Activated CD4-positive, alpha-beta memory T cell treated with anti-CD3 and anti-CD28 coated beads for 36 hours (primary cell): Measurements from ENCODE around the gene CDRT4. TPM values are rescaled to one million over a fixed set of nuclear protein-coding genes. Genes with fewer than 3 reads are reported as not detected.

Experiments used
- CTCF ChIA-PET: fragments of 350-600 bp; sonication (Branson Sonifier 250); formaldehyde crosslinking; loops from one replicate; lab custom pipeline; 2021; ENCODE audit warnings: antibody characterized with exemption, inconsistent platforms; lab: Charles Lee
- POLR2A ChIA-PET: fragments of 350-600 bp; sonication (Branson Sonifier 250); formaldehyde crosslinking; loops from one replicate; lab custom pipeline; 2021; ENCODE audit warnings: antibody characterized with exemption; lab: Charles Lee
- DNase-seq: peaks from one replicate; pipeline ENCODE4 v3.0.0-alpha.2; 2020
- H3K27ac Mint-ChIP-seq: one replicate; pipeline ENCODE4 v1.8.0; 2021; ENCODE audit warnings: mixed read lengths
- H3K27me3 Mint-ChIP-seq: one replicate; pipeline ENCODE4 v1.8.0; 2021; ENCODE audit warnings: mixed read lengths
- H3K36me3 Mint-ChIP-seq: one replicate; pipeline ENCODE4 v1.8.0; 2021; ENCODE audit warnings: mixed read lengths
- H3K4me1 Mint-ChIP-seq: one replicate; pipeline ENCODE4 v1.8.0; 2021; ENCODE audit warnings: low read depth, mixed read lengths
- H3K4me3 Mint-ChIP-seq: one replicate; pipeline ENCODE4 v1.8.0; 2021; ENCODE audit warnings: mild to moderate bottlenecking, mixed read lengths
- H3K9me3 Mint-ChIP-seq: one replicate; pipeline ENCODE4 v1.8.0; 2021; ENCODE audit warnings: mixed read lengths
- intact Hi-C: fragments of 100-400 bp; cut with micrococcal nuclease; formaldehyde crosslinking; loops from one replicate; pipeline ENCODE4 v1.15.1; 2023
- total RNA-seq, 2 experiments: library from RNA; stranded (reverse); gene quantifications; one replicate each; pipeline ENCODE4 v1.2.3, GENCODE V29; 2021

CDRT4 gene
- 1 to 10 TPM; 5.7 to 6.8 TPM for total RNA-seq

GRCh38 chr17:15467592-15467991 is at the start of gene CDRT4:
Gene CDRT4, minus strand, starts transcription at chr17:15467621. Its CDS starts 27,383 bp downstream, at chr17:15440238.
- ChIA-PET CTCF (no interaction called here), POLR2A (no interaction called here)
- Mint-ChIP-seq H3K4me1 (no peaks in the 10 kb centered on the region), H3K9me3 (peaks cover 2% of the 10 kb centered on the region), H3K36me3 (no peaks in the 10 kb centered on the region), H3K27me3 (no peaks in the 10 kb centered on the region), H3K27ac (no peak within 1 kb of the TSS), H3K4me3 (no peak within 1 kb of the TSS)
- intact Hi-C loops = no loop called here
- no peak for DNase-seq

DNA sequence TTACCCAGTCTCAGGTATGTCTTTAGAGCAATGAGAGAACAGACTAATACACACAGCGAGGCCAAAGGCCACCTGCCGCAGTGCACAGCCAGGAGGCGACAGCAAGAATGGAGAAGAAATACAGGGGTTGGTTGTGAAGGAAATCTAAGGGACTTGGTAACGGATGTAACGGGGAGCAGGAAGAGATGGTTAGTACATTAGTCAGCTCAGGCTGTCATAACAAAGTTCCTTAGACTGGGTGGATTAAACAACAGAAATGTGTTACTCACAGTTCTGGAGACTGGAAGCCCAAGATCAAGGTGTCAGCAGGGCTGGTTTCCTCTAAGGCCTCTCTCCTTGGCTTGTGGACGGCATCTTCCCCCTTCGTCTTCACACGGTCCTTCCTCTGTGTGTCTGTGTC is 48.7 kb upstream of the CDRT4 start:
- H3K27ac Mint-ChIP-seq = no peak overlapping the region
- ChIA-PET CTCF (no interaction called here), POLR2A (no interaction called here)
- H3K36me3 Mint-ChIP-seq = peaks cover 20% of the 10 kb centered on the region
- H3K27me3 Mint-ChIP-seq = no peaks in the 10 kb centered on the region
- no peak overlapping the region for H3K4me3 Mint-ChIP-seq
- DNase-seq = no peak
- H3K9me3 Mint-ChIP-seq = no peaks in the 10 kb centered on the region
- no peaks in the 10 kb centered on the region for H3K4me1 Mint-ChIP-seq
- intact Hi-C loops = no loop called here

DNA sequence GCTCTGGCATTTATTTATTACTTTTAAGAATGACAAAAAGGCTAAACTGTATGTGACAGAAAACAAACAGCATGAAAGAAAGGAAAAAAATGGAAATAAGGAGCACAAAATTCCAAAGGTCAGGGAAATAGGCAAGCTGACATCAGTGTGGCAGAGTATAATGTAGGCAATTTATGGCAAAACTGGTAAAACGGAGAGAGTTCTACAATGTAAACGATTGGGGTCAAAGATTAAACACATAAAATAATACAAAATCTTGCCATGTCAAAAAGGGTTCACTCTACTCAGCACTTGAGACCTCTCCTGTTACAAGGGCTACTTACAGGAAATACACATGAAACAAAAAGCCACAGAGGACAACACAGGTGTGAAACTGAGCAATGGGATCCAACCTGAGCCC is 47.0 kb upstream of the CDRT4 start:
- Mint-ChIP-seq H3K4me3 (no peak overlapping the region), H3K27me3 (no peaks in the 10 kb centered on the region), H3K36me3 (peaks cover 26% of the 10 kb centered on the region), H3K4me1 (no peaks in the 10 kb centered on the region), H3K9me3 (no peaks in the 10 kb centered on the region), H3K27ac (no peak overlapping the region)
- POLR2A ChIA-PET = no interaction called here
- CTCF ChIA-PET = interaction anchor here (1.7 kb wide), 1 partner anchor 12 kb away, joined by 7 read pairs; no protein-coding TSS in a partner anchor
- no peak for DNase-seq
- intact Hi-C loops = no loop called here

- Mint-ChIP-seq H3K36me3 (peaks cover 26% of the 10 kb centered on the region), H3K4me3 (no peak overlapping the region), H3K27ac (no peak overlapping the region), H3K4me1 (no peaks in the 10 kb centered on the region), H3K27me3 (no peaks in the 10 kb centered on the region), H3K9me3 (no peaks in the 10 kb centered on the region)
- ChIA-PET CTCF (interaction anchor here (1.7 kb wide), 1 partner anchor 11 kb away, joined by 7 read pairs; no protein-coding TSS in a partner anchor), POLR2A (no interaction called here)
- DNase-seq = no peak
- intact Hi-C loops = no loop called here
Observed at GRCh38 chr17:15513856-15514459, 46.5 kb upstream of the CDRT4 start.

- Mint-ChIP-seq H3K36me3 (peaks cover 29% of the 10 kb centered on the region), H3K27ac (no peak overlapping the region), H3K4me1 (no peaks in the 10 kb centered on the region), H3K27me3 (no peaks in the 10 kb centered on the region), H3K9me3 (no peaks in the 10 kb centered on the region), H3K4me3 (no peak overlapping the region)
- POLR2A ChIA-PET = no interaction called here
- DNase-seq = no peak
- CTCF ChIA-PET = interaction anchor here (1.7 kb wide), 1 partner anchor 10 kb away, joined by 7 read pairs; no protein-coding TSS in a partner anchor
- intact Hi-C loops = no loop called here
Observed at GRCh38 chr17:15513058-15513791, 45.8 kb upstream of the CDRT4 start.

DNA sequence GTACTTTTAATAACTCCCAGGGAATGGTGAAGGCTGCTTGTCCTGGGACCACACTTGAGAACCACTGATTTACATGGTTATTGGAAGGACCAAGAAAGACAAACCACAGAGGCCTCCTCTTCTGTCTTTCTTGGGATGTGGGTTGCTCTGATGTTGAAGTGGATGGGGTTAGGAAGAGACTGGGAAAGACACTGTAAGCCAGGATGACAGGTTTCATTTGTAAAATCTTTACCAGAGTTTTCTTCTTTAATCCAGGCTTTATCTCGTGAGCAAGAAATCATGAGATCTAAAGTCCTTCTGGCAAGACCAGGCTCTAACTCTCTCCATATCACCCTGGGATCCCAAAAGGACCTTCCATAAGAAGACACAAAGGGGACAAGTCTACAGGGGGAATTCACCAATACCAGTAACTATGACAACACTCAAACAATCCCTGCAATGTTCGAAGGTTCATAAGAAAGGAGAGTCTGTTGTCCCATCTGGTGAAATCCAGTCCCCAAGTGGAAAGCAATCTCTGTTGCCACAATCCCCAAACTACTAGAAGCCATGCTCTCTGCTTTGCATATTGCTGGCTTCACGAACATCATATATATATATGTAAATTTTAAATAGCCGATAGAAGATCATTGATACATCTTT is 44.8 kb upstream of the CDRT4 start:
- intact Hi-C loops = no loop called here
- no peaks in the 10 kb centered on the region for H3K9me3 Mint-ChIP-seq
- peaks cover 30% of the 10 kb centered on the region for H3K36me3 Mint-ChIP-seq
- no peaks in the 10 kb centered on the region for H3K4me1 Mint-ChIP-seq
- ChIA-PET CTCF (no interaction called here), POLR2A (no interaction called here)
- H3K27me3 Mint-ChIP-seq = no peaks in the 10 kb centered on the region
- no peak for DNase-seq
- no peak overlapping the region for H3K27ac Mint-ChIP-seq
- H3K4me3 Mint-ChIP-seq = no peak overlapping the region

DNA sequence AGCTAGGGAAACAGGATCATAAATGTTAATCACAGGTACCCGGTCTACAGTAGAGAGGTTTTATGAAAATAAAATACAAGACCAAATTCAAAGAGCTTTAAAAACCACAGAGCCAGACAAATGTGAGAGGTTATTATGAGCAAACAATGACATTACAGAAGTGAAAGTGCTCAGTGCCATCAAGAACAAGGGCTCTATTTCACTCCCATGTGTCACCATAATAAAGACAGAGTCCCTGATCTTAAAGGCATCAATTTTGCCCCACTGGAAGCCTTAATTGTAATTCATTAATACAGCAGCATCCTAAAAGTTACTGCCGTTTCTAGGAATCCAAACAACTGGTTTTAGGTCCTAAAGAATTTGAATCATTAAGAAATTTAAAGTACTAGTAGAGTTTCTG is 43.7 kb upstream of the CDRT4 start:
- intact Hi-C loops = no loop called here
- no peaks in the 10 kb centered on the region for H3K27me3 Mint-ChIP-seq
- ChIA-PET CTCF (no interaction called here), POLR2A (no interaction called here)
- DNase-seq = no peak
- no peaks in the 10 kb centered on the region for H3K4me1 Mint-ChIP-seq
- H3K27ac Mint-ChIP-seq = no peak overlapping the region
- no peaks in the 10 kb centered on the region for H3K9me3 Mint-ChIP-seq
- peaks cover 32% of the 10 kb centered on the region for H3K36me3 Mint-ChIP-seq
- H3K4me3 Mint-ChIP-seq = no peak overlapping the region

- Mint-ChIP-seq H3K36me3 (peaks cover 26% of the 10 kb centered on the region), H3K4me1 (no peaks in the 10 kb centered on the region), H3K4me3 (no peak overlapping the region), H3K9me3 (no peaks in the 10 kb centered on the region), H3K27me3 (no peaks in the 10 kb centered on the region), H3K27ac (no peak overlapping the region)
- DNase-seq = no peak
- CTCF ChIA-PET = no interaction called here
- intact Hi-C loops = no loop called here
- POLR2A ChIA-PET = no interaction called here
Observed at GRCh38 chr17:15510361-15510760, 42.9 kb upstream of the CDRT4 start.

GRCh38 chr17:15509095-15509494 is 41.7 kb upstream of the CDRT4 start:
- Mint-ChIP-seq H3K4me3 (no peak overlapping the region), H3K9me3 (no peaks in the 10 kb centered on the region), H3K4me1 (no peaks in the 10 kb centered on the region), H3K27me3 (no peaks in the 10 kb centered on the region), H3K36me3 (peaks cover 20% of the 10 kb centered on the region), H3K27ac (no peak overlapping the region)
- intact Hi-C loops = no loop called here
- CTCF ChIA-PET = no interaction called here
- POLR2A ChIA-PET = no interaction called here
- no peak for DNase-seq

DNA sequence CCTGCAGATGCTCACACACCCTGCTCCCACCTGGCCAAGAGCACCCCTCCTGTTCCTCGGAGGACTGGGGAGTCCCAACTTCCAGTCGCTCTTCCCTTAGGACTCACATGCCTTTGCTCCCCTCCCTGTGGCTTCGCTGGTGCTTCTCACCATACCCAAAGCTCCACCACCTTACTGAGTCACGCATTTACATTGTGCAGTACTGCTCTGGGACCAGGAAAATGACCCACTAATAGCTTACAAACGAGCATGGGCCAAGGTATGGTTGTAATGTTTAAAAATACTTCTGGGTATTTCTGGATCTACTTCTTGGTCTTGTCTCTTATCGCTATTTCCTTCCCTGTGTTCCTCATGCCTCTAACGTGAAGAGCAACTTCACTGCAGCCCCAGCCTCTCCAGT is 41.0 kb upstream of the CDRT4 start:
- H3K4me1 Mint-ChIP-seq = no peaks in the 10 kb centered on the region
- intact Hi-C loops = no loop called here
- H3K4me3 Mint-ChIP-seq = no peak overlapping the region
- POLR2A ChIA-PET = no interaction called here
- CTCF ChIA-PET = no interaction called here
- H3K27ac Mint-ChIP-seq = no peak overlapping the region
- H3K27me3 Mint-ChIP-seq = no peaks in the 10 kb centered on the region
- H3K9me3 Mint-ChIP-seq = no peaks in the 10 kb centered on the region
- DNase-seq = no peak
- peaks cover 18% of the 10 kb centered on the region for H3K36me3 Mint-ChIP-seq

GRCh38 chr17:15507896-15508295 is 40.5 kb upstream of the CDRT4 start:
- DNase-seq = no peak
- peaks cover 18% of the 10 kb centered on the region for H3K36me3 Mint-ChIP-seq
- H3K27ac Mint-ChIP-seq = no peak overlapping the region
- H3K27me3 Mint-ChIP-seq = no peaks in the 10 kb centered on the region
- intact Hi-C loops = no loop called here
- no peak overlapping the region for H3K4me3 Mint-ChIP-seq
- no peaks in the 10 kb centered on the region for H3K9me3 Mint-ChIP-seq
- ChIA-PET CTCF (no interaction called here), POLR2A (no interaction called here)
- H3K4me1 Mint-ChIP-seq = peaks cover 1% of the 10 kb centered on the region

- POLR2A ChIA-PET = no interaction called here
- Mint-ChIP-seq H3K4me1 (peaks cover 5% of the 10 kb centered on the region), H3K4me3 (no peak overlapping the region), H3K27ac (no peak overlapping the region), H3K27me3 (no peaks in the 10 kb centered on the region), H3K36me3 (peaks cover 18% of the 10 kb centered on the region), H3K9me3 (no peaks in the 10 kb centered on the region)
- DNase-seq = no peak
- CTCF ChIA-PET = no interaction called here
- intact Hi-C loops = no loop called here
Observed at GRCh38 chr17:15507001-15507400, 39.6 kb upstream of the CDRT4 start.
